ENCODE results near the gene MGAT5B.
"Not testable (repeated sequence)": the region's sequence is repeated elsewhere in the genome, so short reads cannot be mapped to it uniquely, and the experiment has no call there.

The MGAT5B gene

GRCh38 chr17:76953066-76953465 lies 84.9 kb downstream of the MGAT5B start:
- no peak for DNase-seq

GRCh38 chr17:76953946-76954345 lies 85.7 kb downstream of the MGAT5B start:
- DNase-seq, result no peak

GRCh38 chr17:76955191-76955590 lies 87.0 kb downstream of the MGAT5B start:
- no peak for DNase-seq

- DNase-seq, result no peak
These were observed 88.8 kb downstream of the MGAT5B start for GRCh38 chr17:76956846-76957540.

- no peak for DNase-seq
These were observed 89.7 kb downstream of the MGAT5B start for GRCh38 chr17:76957678-76958464.

GRCh38 chr17:76958974-76959373 lies 90.8 kb downstream of the MGAT5B start:
- no peak for DNase-seq

- DNase-seq, result no peak
These were observed 93.7 kb downstream of the MGAT5B start for GRCh38 chr17:76961869-76962268.

- DNase-seq, result no peak
These were observed 94.7 kb downstream of the MGAT5B start for GRCh38 chr17:76962858-76963257.

GRCh38 chr17:76966016-76966415 lies 97.8 kb downstream of the MGAT5B start:
- no peak for DNase-seq

- DNase-seq, result no peak
These were observed 98.4 kb downstream of the MGAT5B start for GRCh38 chr17:76966486-76967181.

- no peak for DNase-seq
These were observed 99.6 kb downstream of the MGAT5B start for GRCh38 chr17:76967762-76968161.

GRCh38 chr17:76968707-76969597 lies 100.7 kb downstream of the MGAT5B start:
- DNase-seq, result peak; percentile 29 to 30

GRCh38 chr17:76969598-76970172 lies 101.5 kb downstream of the MGAT5B start:
- peak in 1 of 2 donors; percentile 13 for DNase-seq

- DNase-seq, result not testable (repeated sequence)
These were observed 102.0 kb downstream of the MGAT5B start for GRCh38 chr17:76970228-76970627.

GRCh38 chr17:76972046-76972641 lies 103.9 kb downstream of the MGAT5B start:
- no peak for DNase-seq

- no peak for DNase-seq
These were observed 104.8 kb downstream of the MGAT5B start for GRCh38 chr17:76973040-76973439.

GRCh38 chr17:76974721-76975120 lies 106.5 kb downstream of the MGAT5B start:
- no peak for DNase-seq

- not testable (repeated sequence) for DNase-seq
These were observed 109.8 kb downstream of the MGAT5B start for GRCh38 chr17:76978050-76978449.

- DNase-seq, result no peak
These were observed 113.5 kb downstream of the MGAT5B start for GRCh38 chr17:76981545-76982295.

GRCh38 chr17:76982408-76983074 lies 114.3 kb downstream of the MGAT5B start:
- DNase-seq, result no peak

All from activated CD4-positive, alpha-beta T cell treated with anti-CD3 and anti-CD28 coated beads for 4 hours (primary cell).